Stimulated activated CD8-positive, alpha-beta memory T cell treated with anti-CD3 and anti-CD28 coated beads, Interleukin-7, amount 100 ng/mL, for 24 hours (primary cell): Measurements from ENCODE around the gene MYO6.

Experiments used
- DNase-seq: peaks from one replicate; pipeline ENCODE4 v3.0.0-alpha.2; 2020; ENCODE audit warnings: low read depth

Gene MYO6

GRCh38 chr6:75947935-75948334, 198.9 kb downstream of the MYO6 start:
- DNase-seq, result no peak

- no peak for DNase-seq
Observed at GRCh38 chr6:75952128-75952527, 203.1 kb downstream of the MYO6 start.

GRCh38 chr6:75963569-75963968, 214.5 kb downstream of the MYO6 start:
- DNase-seq, result no peak

DNA sequence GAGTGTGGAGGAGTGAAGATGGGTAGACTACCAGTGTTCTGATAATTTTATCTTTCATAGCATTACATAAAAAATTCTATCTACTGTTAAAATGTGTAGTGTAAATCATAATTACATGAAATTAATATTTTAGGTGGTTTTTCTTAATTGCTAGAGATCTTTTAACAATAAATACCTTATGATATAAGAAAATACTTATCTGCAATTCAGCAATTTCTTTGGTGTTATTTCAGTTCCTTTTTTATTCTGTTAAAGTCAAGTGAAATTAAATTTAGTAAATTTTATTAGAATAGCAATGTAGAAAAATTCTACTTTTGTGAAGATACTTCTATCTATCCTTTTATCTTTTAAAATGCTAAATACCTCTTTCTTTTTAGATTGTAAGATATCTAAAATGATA, 219.1 kb downstream of the MYO6 start:
- DNase-seq, result no peak
